Colonic mucosa (tissue), 4 donors: ENCODE measurements around the gene SLC25A21. TPM values are rescaled to one million over a fixed set of nuclear protein-coding genes. Genes with fewer than 3 reads are reported as not detected.

Experiments used
- DNase-seq: peaks from one replicate; pipeline ENCODE4 v3.0.0-alpha.2; 2020
- H3K27ac ChIP-seq: fragments of 200-600 bp; one replicate; pipeline ENCODE4 v1.8.0; 2021
- H3K27me3 ChIP-seq: fragments of 200-600 bp; one replicate; pipeline ENCODE4 v1.8.0; 2021
- H3K36me3 ChIP-seq: fragments of 200-600 bp; one replicate; pipeline ENCODE4 v1.8.0; 2021
- H3K4me1 ChIP-seq: fragments of 200-600 bp; one replicate; pipeline ENCODE4 v1.8.0; 2021; ENCODE audit warnings: mild to moderate bottlenecking
- H3K4me3 ChIP-seq: fragments of 200-600 bp; one replicate; pipeline ENCODE4 v1.8.0; 2021
- H3K9ac ChIP-seq, 2 donors: one replicate each; pipeline ENCODE4 v1.7.0; 2013; ENCODE audit warnings: control low read depth in 2 of 2, low read depth in 2 of 2, low read length in 2 of 2
- H3K9me3 ChIP-seq: fragments of 200-600 bp; one replicate; pipeline ENCODE4 v1.8.0; 2021
- intact Hi-C: fragments of 100-400 bp; cut with DNase I; formaldehyde crosslinking; loops from one replicate; pipeline ENCODE4 v1.14.1; 2022
- total RNA-seq, 2 donors: library from RNA; stranded (reverse); fragmentation: NEBNext Ultra II Directional in 1 of 2; extraction: Animal tissue kit (Norgen Biotek cat#: 25700) in 1 of 2; gene quantifications; one replicate each; pipeline ENCODE4 v1.2.1, GENCODE V29; 2021
- TF ChIP-seq, protein P1 (sequence below): fragments of 200-600 bp; IDR thresholded peaks from one replicate; pipeline ENCODE4 v1.8.0; 2022; ENCODE audit warnings: antibody characterized with exemption, mild to moderate bottlenecking
- donor health status: healthy.
- donor health status: DM: no; HTN: no; CAD: no.
- donor health status: DM: no; HTN: no; CAD: no.

Gene SLC25A21
- total RNA-seq, 2 donors from 2014 or later = 0.77 to 0.82 TPM

DNA sequence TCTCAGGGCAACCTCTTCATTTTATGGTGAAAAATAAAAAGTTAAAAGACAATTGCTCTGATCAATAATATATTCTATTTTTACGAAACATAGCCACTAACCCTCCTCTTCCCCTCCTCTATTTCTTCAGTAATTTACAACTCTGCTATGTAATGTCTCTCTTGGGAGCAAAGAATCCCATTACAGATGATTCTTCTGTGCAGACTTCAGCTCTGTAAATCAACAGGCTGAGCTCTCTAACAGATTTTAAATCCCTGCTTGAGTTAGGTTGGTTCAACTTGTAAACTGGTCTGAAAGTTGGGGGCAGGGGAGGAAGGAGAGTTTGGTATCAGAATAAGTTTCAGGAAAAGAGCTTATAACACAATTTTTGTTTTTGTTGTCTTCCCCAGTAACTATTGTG lies 151.0 kb downstream of the SLC25A21 start:
- Histone ChIP-seq H3K36me3 (no peaks in the 10 kb centered on the region), H3K9me3 (no peaks in the 10 kb centered on the region), H3K4me3 (no peak overlapping the region), H3K9ac (no peak overlapping the region), H3K27me3 (no peaks in the 10 kb centered on the region), H3K4me1 (no peaks in the 10 kb centered on the region), H3K27ac (no peak overlapping the region)
- intact Hi-C loops = no loop called here
- DNase-seq = no peak
- TF ChIP-seq, protein P1, sequence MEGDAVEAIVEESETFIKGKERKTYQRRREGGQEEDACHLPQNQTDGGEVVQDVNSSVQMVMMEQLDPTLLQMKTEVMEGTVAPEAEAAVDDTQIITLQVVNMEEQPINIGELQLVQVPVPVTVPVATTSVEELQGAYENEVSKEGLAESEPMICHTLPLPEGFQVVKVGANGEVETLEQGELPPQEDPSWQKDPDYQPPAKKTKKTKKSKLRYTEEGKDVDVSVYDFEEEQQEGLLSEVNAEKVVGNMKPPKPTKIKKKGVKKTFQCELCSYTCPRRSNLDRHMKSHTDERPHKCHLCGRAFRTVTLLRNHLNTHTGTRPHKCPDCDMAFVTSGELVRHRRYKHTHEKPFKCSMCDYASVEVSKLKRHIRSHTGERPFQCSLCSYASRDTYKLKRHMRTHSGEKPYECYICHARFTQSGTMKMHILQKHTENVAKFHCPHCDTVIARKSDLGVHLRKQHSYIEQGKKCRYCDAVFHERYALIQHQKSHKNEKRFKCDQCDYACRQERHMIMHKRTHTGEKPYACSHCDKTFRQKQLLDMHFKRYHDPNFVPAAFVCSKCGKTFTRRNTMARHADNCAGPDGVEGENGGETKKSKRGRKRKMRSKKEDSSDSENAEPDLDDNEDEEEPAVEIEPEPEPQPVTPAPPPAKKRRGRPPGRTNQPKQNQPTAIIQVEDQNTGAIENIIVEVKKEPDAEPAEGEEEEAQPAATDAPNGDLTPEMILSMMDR = no peak

DNA sequence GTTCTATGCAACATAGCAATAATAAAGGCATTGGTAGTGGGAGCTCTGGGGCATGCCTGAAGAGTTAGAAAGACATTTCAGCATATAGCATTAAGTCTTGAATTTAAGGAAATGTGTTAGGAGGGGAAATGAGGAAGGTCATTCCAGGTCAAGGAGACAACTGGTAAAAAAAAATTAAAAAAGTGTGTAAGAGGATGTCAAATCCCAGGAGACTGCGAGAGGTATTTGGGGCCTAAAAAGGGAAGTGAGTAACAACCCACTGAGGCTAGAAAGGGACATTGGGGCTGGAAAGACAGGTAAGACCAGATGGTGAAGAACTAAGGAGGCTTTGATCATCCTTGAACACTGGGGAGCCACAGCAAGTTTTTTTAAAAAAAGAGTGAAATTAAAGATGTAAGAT lies 152.9 kb downstream of the SLC25A21 start:
- Histone ChIP-seq H3K4me3 (no peak overlapping the region), H3K36me3 (no peaks in the 10 kb centered on the region), H3K4me1 (no peaks in the 10 kb centered on the region), H3K9me3 (no peaks in the 10 kb centered on the region), H3K27me3 (no peaks in the 10 kb centered on the region), H3K9ac (no peak overlapping the region), H3K27ac (no peak overlapping the region)
- DNase-seq = no peak
- intact Hi-C loops = no loop called here
- TF ChIP-seq, protein P1 = no peak

DNA sequence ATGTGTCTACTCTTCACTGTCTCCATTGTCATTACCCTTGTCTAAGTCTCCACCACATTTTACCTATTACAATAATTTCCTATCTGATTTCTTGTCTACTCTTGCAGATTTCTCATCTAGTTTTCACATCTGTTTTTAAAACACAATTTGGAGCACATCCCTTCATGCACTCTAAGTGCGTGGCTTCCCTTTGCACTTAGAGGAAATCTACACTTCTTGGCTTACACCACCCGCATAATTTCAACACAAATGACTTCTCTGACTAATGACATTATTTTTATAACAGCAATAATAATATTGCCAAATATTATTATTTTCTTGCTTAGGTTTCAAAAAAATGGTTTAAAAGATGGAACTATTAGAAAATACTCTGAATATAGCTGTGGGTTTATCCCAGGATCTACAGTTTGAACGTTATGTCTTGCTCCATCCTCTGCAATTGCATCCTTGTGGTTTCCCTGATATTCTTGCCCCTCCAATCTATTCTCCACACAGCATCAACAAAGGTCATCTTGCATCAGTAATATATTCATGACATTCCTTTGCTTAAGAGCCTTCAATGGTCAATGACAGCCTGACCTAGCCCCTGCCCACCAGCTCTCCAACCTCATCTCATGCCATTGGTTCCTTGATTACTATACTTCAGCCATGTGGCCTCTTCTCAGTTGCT lies 153.7 kb downstream of the SLC25A21 start:
- H3K36me3 ChIP-seq = no peaks in the 10 kb centered on the region
- H3K4me3 ChIP-seq = no peak overlapping the region
- no peaks in the 10 kb centered on the region for H3K9me3 ChIP-seq
- H3K9ac ChIP-seq = no peak overlapping the region
- H3K4me1 ChIP-seq = no peaks in the 10 kb centered on the region
- no peaks in the 10 kb centered on the region for H3K27me3 ChIP-seq
- no peak overlapping the region for H3K27ac ChIP-seq
- TF ChIP-seq, protein P1 = no peak
- no peak for DNase-seq
- intact Hi-C loops = no loop called here

DNA sequence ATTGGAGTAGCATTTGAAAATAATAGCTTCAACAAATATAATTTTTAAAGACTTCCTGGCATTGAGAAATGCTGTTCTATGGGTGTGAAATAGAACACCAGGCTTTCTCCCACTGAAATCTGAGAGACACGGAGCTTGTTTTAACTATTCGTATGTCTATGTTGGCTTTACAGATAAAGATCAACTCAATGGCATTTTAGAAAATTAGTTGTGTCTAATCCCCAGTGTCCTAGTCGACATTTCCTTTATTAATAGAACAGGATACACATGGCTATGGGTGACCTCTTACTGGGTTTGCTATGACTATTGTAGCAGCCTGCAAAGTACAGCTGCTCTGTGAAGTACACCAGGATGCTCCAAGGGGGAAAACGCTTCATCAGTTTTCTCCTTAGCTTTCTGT lies 159.3 kb downstream of the SLC25A21 start:
- H3K36me3 ChIP-seq = no peaks in the 10 kb centered on the region
- no peak overlapping the region for H3K4me3 ChIP-seq
- TF ChIP-seq, protein P1 = no peak
- no peak overlapping the region for H3K27ac ChIP-seq
- no peak overlapping the region for H3K9ac ChIP-seq
- no peaks in the 10 kb centered on the region for H3K9me3 ChIP-seq
- intact Hi-C loops = no loop called here
- no peaks in the 10 kb centered on the region for H3K27me3 ChIP-seq
- H3K4me1 ChIP-seq = no peaks in the 10 kb centered on the region
- no peak for DNase-seq

DNA sequence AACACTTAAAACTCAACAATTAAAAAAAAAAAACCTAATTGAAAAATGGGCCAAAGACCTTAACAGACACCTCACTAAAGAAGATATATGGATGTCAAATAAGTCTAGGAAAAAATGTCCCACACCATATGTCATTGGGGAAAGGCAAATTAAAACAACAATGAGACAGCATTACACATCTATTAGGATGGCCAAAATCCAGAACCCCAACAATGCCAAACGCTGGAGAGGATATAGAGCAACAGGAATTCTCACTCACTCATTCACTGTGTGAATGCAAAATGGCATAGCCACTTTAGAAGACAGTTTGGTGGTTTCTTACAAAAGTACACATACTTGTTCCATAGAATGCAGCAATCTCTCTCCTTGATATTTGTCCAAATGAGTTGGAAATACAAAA lies 173.7 kb downstream of the SLC25A21 start:
- TF ChIP-seq, protein P1 = no peak
- intact Hi-C loops = no loop called here
- Histone ChIP-seq H3K9ac (no peak overlapping the region), H3K4me3 (no peak overlapping the region), H3K4me1 (no peaks in the 10 kb centered on the region), H3K9me3 (no peaks in the 10 kb centered on the region), H3K36me3 (no peaks in the 10 kb centered on the region), H3K27ac (no peak overlapping the region), H3K27me3 (no peaks in the 10 kb centered on the region)
- no peak for DNase-seq
